HG03045 (cell line): Measurements from ENCODE around the gene PHACTR1.

Experiments
- ATAC-seq: cut with Tn5 transposase; IDR thresholded peaks from one replicate; pipeline ENCODE4 v1.9.1; 2021; ENCODE audit warnings: mild to moderate bottlenecking, moderate library complexity; ENCODE audit not compliant: unreplicated experiment

Gene PHACTR1

GRCh38 chr6:13094781-13095425 lies 378.3 kb downstream of the PHACTR1 start:
- ATAC-seq: no peak

GRCh38 chr6:13096084-13096483 lies 379.5 kb downstream of the PHACTR1 start:
- ATAC-seq: no peak

GRCh38 chr6:13097454-13097853 lies 380.9 kb downstream of the PHACTR1 start:
- ATAC-seq: no peak

GRCh38 chr6:13098006-13098405 lies 381.4 kb downstream of the PHACTR1 start:
- no peak for ATAC-seq

- no peak for ATAC-seq
Measured at GRCh38 chr6:13098793-13099570, 382.4 kb downstream of the PHACTR1 start.

- no peak for ATAC-seq
Measured at GRCh38 chr6:13099771-13100170, 383.2 kb downstream of the PHACTR1 start.

- ATAC-seq: no peak
Measured at GRCh38 chr6:13101409-13101808, 384.8 kb downstream of the PHACTR1 start.

- ATAC-seq: no peak
Measured at GRCh38 chr6:13101985-13102384, 385.4 kb downstream of the PHACTR1 start.

- no peak for ATAC-seq
Measured at GRCh38 chr6:13103169-13103568, 386.6 kb downstream of the PHACTR1 start.

- ATAC-seq: no peak
Measured at GRCh38 chr6:13105139-13105538, 388.6 kb downstream of the PHACTR1 start.

GRCh38 chr6:13112921-13113320 lies 396.4 kb downstream of the PHACTR1 start:
- ATAC-seq: no peak

- no peak for ATAC-seq
Measured at GRCh38 chr6:13113376-13113775, 396.8 kb downstream of the PHACTR1 start.

- no peak for ATAC-seq
Measured at GRCh38 chr6:13113981-13114593, 397.5 kb downstream of the PHACTR1 start.

GRCh38 chr6:13116155-13116554 lies 399.6 kb downstream of the PHACTR1 start:
- ATAC-seq: no peak

- no peak for ATAC-seq
Measured at GRCh38 chr6:13117570-13117969, 401.0 kb downstream of the PHACTR1 start.

GRCh38 chr6:13119549-13119948 lies 403.0 kb downstream of the PHACTR1 start:
- no peak for ATAC-seq

GRCh38 chr6:13120483-13121482 lies 404.2 kb downstream of the PHACTR1 start:
- no peak for ATAC-seq

GRCh38 chr6:13124131-13124530 lies 407.6 kb downstream of the PHACTR1 start:
- no peak for ATAC-seq

GRCh38 chr6:13125841-13126240 lies 409.3 kb downstream of the PHACTR1 start:
- no peak for ATAC-seq

GRCh38 chr6:13131935-13132661 lies 415.5 kb downstream of the PHACTR1 start:
- ATAC-seq: no peak
